Stimulated activated CD4-positive, alpha-beta T cell treated with anti-CD3 and anti-CD28 coated beads, Interleukin-1b, Interleukin-23, amount 100 ng/mL, for 4 hours (primary cell): Measurements from ENCODE around the gene IQCC.

Experiments
- DNase-seq, 2 donors: peaks; one replicate each; pipeline ENCODE4 v3.0.0-alpha.2; 2020; ENCODE audit warnings: low read depth in 2 of 2

Gene IQCC

DNA sequence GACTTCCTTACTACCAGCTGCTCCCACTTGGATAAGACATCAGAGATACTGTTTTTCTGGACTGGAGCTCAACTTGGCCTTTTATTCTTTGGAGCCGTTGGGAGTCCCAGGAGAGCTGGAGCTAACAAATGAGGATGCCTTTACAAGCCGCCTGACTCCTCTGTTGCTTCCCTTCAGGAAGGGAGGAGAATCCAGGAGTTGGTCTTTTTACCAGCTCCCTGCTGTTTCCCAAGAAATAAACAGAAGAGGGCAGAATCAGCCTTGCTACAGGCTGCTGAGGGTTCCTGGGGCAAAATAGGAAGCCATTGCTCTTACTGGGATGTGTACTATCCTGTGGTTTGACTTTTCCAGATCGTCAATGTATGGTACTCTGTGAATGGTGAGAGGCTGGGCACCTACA is 18.2 kb downstream of the IQCC start:
- DNase-seq, result no peak

DNA sequence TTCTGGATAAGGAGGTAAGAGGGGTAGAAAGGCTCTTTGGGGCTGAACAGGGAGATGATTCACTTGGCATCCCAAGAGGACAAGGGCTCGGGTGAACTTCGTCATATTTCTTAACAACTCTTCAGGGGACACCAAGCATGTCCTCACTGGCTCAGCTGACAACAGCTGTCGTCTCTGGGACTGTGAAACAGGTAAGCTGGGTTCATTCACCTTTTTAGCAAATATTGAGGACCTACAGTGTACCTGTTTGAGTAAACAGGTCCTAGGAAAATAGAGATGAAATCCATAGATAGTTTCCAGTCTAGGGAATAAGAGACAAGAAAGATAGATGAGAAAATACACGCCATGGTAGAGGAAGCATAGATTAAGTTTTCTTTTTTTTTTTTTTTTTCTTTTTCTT is 18.8 kb downstream of the IQCC start:
- DNase-seq, result no peak

DNA sequence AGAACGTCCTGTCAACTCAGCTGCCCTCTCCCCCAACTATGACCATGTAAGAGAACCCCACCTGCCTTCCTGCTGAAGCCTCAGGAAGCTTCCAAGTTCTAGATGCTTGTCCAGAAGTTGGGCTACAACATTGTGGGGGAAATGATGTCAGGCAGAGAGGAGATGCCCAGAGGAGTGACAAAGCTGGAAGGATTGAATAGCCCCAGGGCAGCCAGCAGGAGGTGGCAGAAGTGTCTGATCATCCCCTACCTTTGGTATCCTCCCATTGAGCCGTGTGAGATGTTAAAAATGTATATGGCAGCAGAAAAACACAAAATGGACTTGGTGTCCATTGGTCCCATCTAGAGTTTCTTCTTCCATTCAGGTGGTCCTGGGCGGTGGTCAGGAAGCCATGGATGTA is 23.3 kb downstream of the IQCC start:
- DNase-seq, result no peak

DNA sequence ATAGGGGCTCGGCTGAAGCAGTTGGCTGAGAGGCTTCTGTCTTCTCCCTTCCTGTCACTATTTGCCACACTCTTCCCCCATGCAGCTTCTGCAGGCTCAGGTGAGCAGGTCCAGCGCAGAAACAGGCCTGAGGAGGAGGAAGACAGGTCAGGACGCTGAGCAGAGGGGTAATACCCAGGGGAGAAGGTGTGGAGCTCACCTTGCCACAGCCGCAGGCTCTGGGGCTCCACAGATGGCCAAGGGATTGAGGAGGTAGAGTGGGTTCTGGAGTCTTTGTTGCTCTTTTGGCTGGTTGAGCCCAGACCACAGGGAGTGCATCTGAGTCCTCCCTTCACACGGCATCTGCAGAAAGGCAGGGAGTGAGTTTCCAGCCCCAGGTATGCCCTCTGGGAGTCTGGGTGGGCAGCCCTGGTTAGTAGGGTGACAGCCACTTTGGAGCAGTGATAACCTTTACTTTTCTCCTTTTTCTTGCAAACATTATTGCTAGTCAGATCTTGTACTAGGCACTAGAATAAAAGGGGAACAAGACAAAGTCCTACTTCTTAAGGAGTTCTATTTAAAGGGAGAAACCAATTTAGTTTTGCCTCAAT is 26.5 kb downstream of the IQCC start:
- DNase-seq, result no peak

DNA sequence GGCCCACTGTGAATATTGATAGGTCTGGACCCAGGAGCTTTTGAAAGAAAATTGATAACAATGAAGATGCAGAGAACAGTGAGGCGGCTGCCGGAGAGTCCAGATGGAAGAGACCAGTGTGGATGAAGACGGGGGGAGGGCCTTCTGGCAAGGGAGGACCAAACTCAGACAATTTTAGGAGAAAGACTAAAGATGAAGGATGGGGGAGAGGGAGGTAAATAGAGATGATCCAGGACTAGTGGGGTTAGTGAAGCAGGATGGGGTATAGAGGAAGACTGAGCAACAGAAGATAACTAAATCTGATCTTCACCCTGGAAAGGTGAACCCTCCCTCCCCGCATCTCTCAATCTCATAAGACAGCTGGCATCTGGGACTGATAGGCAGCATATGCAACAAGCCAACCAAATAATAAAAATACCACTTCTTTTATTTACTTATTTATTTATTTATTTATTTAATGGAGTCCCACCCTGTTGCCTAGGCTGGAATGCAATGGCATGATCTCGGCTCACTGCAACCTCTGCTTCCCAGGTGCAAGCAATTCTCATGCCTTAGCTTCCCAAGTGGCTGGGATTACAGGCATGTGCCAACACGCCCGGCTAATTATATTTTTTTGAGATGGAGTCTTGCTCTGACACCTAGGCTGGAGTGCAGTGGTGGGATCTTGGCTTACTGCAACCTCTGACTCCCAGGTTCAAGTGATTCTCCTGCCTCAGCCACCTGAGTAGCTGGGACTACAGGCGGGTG is 27.3 kb downstream of the IQCC start:
- no peak for DNase-seq

DNA sequence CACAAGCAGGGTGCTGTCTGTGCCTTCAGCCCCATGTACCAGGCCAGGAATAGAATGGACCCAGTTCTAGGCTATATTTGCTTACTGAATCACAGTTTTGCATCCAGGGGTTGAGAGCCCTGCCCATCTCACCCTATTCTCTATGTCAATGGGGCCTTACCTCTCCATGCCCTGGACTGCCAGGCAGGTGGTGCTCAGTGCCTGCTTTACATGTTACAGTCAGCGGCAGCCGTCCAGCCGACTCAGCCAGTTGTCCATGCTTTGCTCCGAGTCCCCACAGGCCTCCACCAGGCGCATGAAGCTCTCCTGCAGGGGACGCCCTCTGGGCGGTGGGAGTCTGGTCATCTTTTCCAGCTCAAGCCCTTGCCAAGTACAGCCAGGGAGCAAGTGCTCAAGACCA is 29.3 kb downstream of the IQCC start:
- DNase-seq, result no peak

DNA sequence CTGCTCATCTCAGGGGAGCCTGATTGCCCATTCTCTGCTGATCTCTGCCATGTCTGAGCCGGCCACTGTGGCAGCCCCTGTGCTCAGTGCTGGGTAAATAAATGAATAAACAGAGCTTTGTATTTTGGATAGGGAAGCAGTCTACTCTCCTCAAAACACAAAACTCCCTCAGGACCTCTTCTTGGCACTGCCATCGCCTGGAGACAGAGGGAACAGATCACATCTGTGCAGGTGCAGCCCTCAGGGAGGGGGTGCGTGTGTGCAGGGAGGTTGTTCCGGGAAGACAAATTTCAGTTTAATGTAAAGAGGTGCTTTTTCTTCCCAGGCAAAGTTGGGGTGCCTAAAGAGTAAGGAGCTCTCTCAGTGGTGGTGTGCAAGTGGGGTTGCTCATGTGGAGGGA is 33.9 kb downstream of the IQCC start:
- no peak for DNase-seq

DNA sequence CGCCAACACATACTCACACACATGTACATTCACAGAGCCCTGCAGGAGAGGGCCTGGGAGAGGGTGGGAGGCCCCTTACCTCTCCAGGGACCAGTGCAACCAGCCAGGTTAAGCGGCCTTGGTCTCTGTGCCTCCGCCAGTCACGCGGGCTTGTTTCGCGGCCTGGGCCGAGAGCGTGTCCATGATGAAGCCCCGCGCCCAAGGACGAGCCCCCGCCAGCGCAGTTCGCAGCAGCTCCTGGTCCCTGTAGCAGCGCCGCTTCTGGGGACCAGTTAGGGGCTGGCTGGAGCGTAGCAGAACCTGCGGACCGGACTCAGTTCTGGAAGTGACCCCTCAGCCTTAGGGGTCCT is 34.3 kb downstream of the IQCC start:
- no peak for DNase-seq

DNA sequence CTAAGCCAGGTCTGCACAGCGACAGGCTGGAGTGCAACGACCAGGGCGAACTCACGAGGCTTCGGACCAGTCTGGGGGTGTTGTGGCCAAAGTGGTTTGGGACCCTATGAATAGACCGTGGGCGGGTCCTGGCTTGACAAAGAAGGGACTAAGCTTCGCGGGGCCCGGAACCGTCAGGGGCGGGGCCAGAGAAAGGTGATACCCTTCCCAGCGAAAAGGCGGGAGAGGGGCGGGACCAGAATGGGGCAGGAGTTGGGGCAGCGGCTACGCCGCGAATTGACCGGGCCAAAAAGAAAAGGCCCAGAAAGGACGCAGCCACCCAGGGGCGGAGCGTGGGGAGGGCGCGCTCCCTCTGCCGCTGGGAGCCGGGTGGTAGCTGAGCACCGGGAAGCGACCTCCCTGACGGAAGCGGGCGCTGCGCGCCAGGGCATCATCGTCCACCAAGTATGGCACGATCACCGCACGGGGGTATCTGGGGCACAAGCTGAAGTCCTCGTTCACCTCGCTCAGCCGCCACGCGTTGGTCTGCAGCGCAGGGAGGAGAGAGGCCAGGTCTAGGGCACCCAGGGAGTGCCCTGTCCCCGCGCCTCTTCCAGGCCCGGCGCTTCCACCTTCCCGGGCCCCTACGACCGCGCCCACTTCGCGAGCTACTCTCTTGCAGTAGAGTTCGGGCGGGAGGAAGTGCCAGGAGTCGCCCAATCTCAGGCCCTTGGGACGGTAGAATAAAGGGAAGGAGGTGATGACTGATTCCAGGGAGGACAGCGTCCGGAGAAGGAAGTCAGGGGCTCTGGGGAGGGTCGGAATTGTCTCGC is 34.9 kb downstream of the IQCC start:
- DNase-seq, result peak in 1 of 2 donors; percentile 36

DNA sequence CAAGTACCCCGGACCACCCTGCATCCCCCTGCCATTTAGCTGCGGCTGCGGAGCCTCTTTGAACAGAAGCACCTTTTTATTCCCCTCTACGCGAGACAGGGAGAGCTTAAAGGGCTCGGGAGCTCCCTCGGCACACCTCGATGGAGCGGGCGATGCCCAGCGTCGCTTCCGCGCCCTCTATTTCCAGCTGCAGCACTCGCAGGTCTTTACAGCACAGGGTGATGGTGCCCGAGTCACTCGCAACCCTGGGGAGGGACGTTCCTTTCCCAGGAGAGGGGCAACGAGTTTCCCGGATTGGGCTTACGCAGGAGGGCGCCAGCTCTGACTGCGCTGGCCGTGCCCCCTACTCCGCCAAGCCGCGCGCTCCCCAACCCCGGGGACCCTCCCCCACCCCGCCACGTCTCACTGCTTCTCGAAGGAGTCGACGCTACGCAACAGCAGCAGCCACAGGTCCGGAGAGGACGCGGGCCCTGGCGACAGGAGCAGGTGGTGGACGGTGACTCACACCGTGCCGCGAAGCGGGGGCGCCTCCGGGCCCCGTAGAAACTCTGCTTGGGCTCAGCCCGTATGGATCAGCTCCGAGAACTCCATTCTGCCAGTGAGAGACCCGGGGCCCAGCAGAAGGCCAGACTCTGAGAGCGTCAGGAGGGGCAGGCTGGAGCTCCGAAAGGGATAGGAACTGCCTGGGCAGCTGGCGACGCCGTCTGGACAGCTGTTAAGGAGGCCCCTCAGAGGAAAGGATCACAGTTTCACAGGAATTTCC is 35.7 kb downstream of the IQCC start:
- peak in 1 of 2 donors; percentile 31 for DNase-seq

DNA sequence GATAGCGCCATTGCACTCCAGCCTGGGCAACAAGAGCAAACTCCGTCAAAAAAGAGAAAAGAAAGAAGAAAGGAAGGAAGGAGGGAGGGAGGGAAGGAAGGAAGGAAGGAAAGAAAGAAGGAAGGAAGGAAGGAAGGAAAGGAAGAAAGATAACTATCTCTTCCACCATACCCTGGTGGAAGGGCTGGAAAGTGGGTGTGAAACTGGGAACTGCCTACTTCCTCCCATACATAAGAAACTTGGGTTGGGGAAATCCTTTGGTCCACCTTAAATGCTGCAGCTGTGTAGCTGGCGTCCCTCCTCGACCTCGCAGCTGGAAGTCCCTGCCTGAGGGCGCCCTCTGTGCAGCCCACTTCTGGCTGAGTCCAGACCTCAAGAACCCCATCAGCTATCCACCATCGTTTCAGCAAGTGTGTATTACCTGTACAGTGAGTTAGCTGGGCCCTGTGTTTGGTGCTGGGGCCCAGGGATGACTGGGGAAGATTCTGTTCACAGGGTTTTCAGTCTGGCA is 36.9 kb downstream of the IQCC start:
- no peak for DNase-seq

DNA sequence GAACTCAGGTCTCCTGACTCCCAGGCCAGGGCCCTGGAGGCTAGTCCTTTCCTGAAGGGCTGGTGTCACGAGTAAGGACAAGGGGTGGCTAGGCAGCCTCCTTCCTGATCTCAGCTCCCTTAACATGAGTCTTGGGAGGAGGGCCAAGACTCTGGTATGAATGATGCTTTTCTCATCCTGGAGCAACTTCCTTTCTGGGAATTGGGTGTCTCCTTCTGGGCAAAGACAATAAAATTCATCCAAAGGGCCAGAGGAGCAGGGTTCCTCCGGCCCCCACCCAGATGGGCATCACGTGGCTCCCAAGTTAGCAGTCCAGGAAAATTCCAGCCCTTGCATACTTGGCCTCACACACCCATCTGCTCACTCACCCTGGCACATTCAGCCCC is 41.4 kb downstream of the IQCC start, which contains the start of gene FAM167B:
TSS of gene FAM167B (plus strand) at position 335 of the 386 bp plus-strand sequence. CDS start 200 bp downstream, outside the sequence.
- DNase-seq, result no peak

DNA sequence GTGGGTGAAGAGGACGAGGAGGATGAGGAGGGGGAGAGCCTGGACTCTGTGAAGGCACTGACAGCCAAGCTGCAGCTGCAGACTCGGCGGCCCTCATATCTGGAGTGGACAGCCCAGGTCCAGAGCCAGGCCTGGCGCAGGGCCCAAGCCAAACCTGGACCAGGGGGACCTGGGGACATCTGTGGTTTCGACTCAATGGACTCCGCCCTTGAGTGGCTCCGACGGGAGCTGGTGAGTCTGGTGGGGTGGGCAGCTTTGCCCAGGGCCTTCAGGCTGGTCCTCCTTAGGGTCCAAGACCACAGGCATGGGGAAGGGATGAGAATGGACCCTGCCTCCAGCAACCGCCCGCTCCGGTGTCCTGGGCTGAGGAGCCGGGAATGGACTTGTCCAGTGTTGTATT is 42.0 kb downstream of the IQCC start:
- no peak for DNase-seq

DNA sequence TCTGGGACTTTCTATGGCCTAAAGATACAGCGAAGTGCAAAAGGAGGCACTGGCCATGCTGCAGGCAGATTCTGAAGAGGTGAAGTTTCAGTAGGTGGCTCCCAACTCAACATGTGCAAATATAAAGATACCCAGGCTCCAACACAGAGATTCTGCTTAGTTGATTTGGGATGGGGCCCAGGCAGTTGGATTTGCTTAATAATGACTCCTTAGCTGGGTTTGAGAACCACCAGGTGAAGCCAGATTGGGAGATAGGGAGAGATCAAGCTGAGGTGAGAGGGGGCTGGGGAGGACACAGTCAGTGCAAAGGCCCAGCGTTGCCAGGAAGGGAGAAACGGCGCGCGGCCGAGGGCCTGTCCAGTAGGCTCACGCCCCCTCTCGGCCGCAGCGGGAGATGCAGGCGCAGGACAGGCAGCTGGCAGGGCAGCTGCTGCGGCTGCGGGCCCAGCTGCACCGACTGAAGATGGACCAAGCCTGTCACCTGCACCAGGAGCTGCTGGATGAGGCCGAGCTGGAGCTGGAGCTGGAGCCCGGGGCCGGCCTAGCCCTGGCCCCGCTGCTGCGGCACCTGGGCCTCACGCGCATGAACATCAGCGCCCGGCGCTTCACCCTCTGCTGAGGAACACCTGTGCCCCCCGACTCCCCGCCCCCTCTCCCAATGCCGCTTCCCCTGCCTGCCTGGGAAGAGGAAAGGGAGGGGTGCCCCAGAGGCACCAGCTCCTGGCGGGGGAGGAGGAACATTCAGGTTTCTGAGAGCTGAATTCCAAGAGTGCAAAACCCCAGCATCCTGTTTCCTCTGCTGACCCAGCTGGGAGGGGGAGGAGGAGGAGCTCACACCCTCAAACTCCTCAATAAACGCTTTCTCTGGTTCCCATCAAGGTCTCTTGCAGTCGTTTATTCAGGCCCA is 42.8 kb downstream of the IQCC start:
- peak; percentile 60 to 76 for DNase-seq

DNA sequence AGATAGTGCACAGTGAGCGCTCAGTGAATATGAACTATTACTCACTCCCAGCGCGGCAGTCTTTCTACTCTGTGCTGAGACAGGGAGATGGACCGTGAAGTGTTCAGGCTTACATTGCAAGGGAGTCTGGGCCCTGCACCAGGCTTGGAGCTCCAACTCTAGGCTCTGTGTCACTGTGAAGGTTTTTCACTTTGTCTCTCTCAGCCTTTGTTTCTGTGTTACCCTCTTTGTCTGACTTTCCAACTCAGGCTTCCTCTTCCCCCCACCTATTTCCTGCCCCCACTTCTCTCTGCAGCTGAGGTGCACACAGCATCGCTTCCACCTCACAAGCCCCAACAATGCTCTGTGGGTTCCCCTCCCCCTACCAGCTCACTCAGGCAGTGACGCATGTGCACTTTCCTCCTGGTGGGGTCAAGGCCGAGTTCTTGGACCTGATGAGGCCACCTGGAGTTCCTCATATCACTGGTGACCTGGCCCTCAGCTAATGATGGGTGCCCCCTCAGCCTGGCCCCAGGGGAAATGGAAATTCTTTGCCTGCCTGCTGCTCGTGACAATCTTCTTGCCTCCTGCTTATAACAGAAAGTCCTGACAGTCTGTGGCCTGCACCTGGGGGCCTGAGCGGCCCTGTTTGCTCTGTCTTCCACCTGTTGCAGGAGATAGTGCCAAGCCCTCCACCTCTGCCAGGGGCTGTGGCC is 44.5 kb downstream of the IQCC start:
- peak; percentile 56 to 72 for DNase-seq

DNA sequence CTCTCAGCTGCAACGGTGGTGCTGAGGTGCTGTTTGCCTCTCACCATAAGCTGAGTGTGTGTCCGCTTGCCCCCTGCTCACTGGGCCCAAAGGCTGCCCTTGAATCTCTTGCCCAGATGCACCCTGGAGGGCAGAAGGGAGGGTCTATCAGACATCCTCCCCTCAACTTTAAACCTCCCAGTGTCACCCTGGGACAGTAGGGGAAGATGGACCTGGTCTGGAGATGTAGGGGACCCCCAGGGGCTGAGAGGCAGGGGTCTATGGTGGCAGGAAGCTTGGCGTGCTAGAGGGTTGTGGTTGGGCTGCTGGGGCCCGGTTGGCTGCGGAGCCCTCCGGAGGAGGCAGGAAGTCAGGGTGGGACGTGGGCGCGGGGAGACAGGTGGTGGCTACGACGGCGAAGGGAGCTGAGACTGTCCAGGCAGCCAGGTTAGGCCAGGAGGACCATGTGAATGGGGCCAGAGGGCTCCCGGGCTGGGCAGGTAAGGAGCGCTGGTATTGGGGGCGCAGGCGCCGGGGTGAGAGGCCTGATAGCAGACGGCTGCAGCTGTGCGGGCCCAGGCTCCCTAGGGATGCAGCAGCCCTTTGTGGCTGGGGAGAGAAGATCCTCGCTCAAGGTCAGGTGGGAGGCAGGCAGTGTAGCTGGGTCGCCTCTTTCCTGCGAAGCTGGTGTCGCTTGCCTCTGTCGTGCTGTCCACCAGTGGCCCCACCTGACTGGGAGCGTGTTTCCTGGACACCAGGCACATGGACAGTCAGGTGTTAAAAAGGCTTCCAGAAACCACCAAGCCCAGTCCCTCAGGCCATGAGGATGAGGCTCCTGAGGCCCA is 45.6 kb downstream of the IQCC start, which contains the start of gene LCK:
TSS of gene LCK (plus strand) at position 373 of the 824 bp plus-strand sequence. CDS start 23,065 bp downstream, outside the sequence.
- DNase-seq, result peak; percentile 47 to 59

DNA sequence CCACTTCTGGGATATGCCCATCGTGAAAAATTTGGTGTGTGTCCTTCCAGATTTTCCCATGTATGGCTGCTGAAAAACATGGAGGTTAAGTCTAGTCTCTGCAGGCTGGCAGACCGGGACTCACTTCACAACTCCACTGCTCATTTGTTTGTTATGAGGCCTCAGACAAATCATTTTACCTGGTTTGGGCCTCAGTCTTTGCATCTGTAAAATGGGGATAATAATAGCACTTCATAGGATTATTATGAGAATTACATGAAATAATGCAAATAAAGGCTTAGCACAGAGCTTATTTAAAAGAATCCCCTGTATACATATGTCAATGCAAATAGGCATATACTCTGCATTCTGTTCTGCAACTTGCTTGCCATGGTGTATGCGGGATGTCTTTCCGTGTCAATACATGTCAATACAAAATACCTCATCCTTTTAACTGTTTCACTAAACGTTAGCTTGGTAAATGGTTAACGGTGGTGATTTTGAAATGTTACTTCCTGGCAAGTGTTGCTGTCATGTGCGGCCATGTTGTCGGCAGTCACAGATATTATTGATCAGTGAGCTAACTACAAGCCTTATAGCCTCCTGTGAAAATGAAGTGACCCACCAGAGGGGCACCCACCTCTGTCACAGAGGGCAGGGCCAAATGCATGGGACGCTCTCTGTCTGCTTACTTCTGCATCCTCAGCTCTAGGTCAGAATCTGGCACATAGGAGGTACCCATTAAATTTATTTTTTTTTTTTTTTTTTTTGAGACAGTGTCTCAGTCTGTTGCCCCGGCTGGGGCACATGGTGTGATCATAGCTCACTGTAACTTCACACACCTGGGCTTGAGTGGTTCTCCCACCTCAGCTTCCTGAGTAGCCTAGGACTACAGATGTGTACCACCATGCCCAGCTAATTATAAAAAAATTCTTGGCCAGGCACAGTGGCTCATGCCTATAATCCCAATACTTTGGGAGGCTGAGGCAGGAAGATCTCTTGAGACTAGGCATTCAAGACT is 49.9 kb downstream of the IQCC start:
- no peak for DNase-seq
